ENCODE results near the gene GRHL1. TPM values are rescaled to one million over a fixed set of nuclear protein-coding genes. Genes with fewer than 3 reads are reported as not detected.

GRHL1 gene
- total RNA-seq, 1 experiment from 2014 or later, result 2.5 TPM

GRCh38 chr2:10004401-10004800 lies 52.9 kb downstream of the GRHL1 start:
- Mint-ChIP-seq H3K27me3 (ENCODE audit: low read depth) (no peaks in the 10 kb centered on the region; the same call in 1 of the 2 replicates), H3K36me3 (ENCODE audit: insufficient read depth in 1 of 3, low read depth in 3 of 3) (no peaks in the 10 kb centered on the region), H3K9me3 (no peaks in the 10 kb centered on the region), H3K4me1 (peaks cover 6 to 19% of the 10 kb centered on the region in 2 experiments), H3K27ac (no peak overlapping the region; a peak in 1 of 7 replicates), H3K4me3 (no peak overlapping the region)
- no peak overlapping the region for H2BK15ac ChIP-seq (ENCODE audit: low read depth, low read length)
- H3K9me3 ChIP-seq (ENCODE audit: control insufficient read depth, low read depth, low read length), result no peaks in the 10 kb centered on the region
- no peak overlapping the region for H2BK120ac ChIP-seq (ENCODE audit: low read depth, low read length, poor library complexity, severe bottlenecking)
- H2BK20ac ChIP-seq (ENCODE audit: low read depth, low read length, poor library complexity, severe bottlenecking), result no peak overlapping the region
- no peak overlapping the region for H4K8ac ChIP-seq (replicated peaks; ENCODE audit: insufficient read length, low read depth, low read length)
- no peaks in the 10 kb centered on the region for H3K23me2 ChIP-seq (ENCODE audit: insufficient read length, low read depth, low read length, poor library complexity, severe bottlenecking)
- no peaks in the 10 kb centered on the region; the same call in 1 of the 2 replicates for H3K4me1 ChIP-seq (ENCODE audit: insufficient read depth, low read length)
- no peak overlapping the region for H4K91ac ChIP-seq (ENCODE audit: insufficient read length, low read depth, low read length)
- TF ChIP-seq CTCF (conservative IDR thresholded peaks at IDR 0.05), result no peak
- H3K27me3 ChIP-seq (ENCODE audit: insufficient read depth, low read length), result no peaks in the 10 kb centered on the region
- H2AK5ac ChIP-seq (ENCODE audit: insufficient read length, low read length), result no peak overlapping the region
- H3K9ac ChIP-seq (ENCODE audit: extremely low read depth, insufficient read length, low read length), result no peak overlapping the region
- H3K23ac ChIP-seq (ENCODE audit: insufficient read length, low read depth, low read length), result no peak overlapping the region
- no peak overlapping the region for H3K4me2 ChIP-seq (ENCODE audit: insufficient read depth, insufficient read length, low read length)
- H3K56ac ChIP-seq (ENCODE audit: insufficient read length, low read depth, low read length), result no peak overlapping the region
- H2BK12ac ChIP-seq (ENCODE audit: insufficient read length, low read depth, low read length), result no peak overlapping the region
- DNase-seq, result no peak
- H3K4ac ChIP-seq (ENCODE audit: low read depth, low read length), result no peak overlapping the region
- no peak overlapping the region for H3K18ac ChIP-seq (ENCODE audit: insufficient read length, low read depth, low read length)
- H2BK5ac ChIP-seq (ENCODE audit: insufficient read length, low read length), result no peak overlapping the region
- WGBS (ENCODE audit: extremely low coverage, insufficient read length, low lambda C conversion rate), result no CpG with 5 or more reads among the region's 5 CpGs
- H2AFZ ChIP-seq (ENCODE audit: low read length), result no peak overlapping the region
- H3K79me1 ChIP-seq (ENCODE audit: insufficient read depth, low read depth, low read length, poor library complexity, severe bottlenecking), result no peaks in the 10 kb centered on the region
- no peak overlapping the region for H4K5ac ChIP-seq (ENCODE audit: insufficient read length, low read depth, low read length)
- no peak overlapping the region for H3K14ac ChIP-seq (ENCODE audit: insufficient read depth, low read length)
- H4K20me1 ChIP-seq (ENCODE audit: control insufficient read depth, insufficient read depth, insufficient read length), result no peaks in the 10 kb centered on the region
- no peak overlapping the region for H3K27ac ChIP-seq (ENCODE audit: insufficient read length, low read depth, low read length)
- no peaks in the 10 kb centered on the region for H3K79me2 ChIP-seq (ENCODE audit: insufficient read depth, low read length)
- H3T11ph ChIP-seq (ENCODE audit: low read length), result no peak overlapping the region
